ENCODE data around the gene ZNF76.

DNA sequence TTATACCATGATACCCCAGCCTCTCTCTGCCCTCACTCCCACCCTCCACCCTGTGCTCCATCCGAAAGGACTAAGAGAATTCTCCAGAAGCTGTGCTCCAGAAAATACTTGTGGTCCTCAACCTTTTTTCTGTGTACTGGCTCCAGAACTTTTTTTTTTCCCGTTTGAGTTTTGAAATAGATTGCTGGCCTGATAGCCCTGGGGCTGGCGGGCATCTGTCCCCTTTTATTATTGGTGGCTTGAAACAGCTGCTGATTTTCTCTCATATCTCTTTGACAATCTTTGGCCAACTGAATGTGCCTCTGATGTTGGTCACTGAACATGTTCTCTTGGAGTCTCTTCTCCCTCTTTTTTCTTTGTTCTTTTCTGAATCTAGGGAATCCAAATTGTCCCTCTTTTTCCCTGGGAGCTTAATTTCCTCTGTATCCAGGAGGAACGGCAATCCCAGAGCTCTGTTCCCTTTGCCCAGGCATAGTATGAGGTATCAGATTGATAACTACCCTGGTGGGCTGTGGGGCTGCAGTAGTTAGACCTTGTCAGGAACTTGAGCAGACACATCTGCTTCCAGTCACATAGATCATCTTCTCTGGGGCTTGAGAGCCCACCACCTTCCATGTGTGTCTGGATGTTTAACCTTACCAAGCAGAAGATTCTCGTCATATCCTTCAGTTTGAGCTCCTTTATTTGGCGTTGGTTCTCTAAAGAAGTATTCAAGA is 84.5 kb downstream of the ZNF76 start:
- TF ChIP-seq POLR2A (IDR thresholded peaks at IDR 0.05; ENCODE audit: low read depth, low read length) (no peak), POLR2AphosphoS5 (IDR thresholded peaks at IDR 0.05; ENCODE audit: low read depth, low read length) (no peak), TAF1 (IDR thresholded peaks at IDR 0.05; ENCODE audit: low read depth, low read length) (no peak), PAX5 (IDR thresholded peaks at IDR 0.05; ENCODE audit: insufficient read depth, low read length, severe bottlenecking) (no peak)

Data from GM12891 (cell line).